Tongue (tissue), 2 donors: Measurements from ENCODE around the gene RCVRN. TPM values are rescaled to one million over a fixed set of nuclear protein-coding genes. Genes with fewer than 3 reads are reported as not detected.
"Not testable (repeated sequence)": the region's sequence is repeated elsewhere in the genome, so short reads cannot be mapped to it uniquely, and the experiment has no call there.

ENCODE experiments used
- DNase-seq: peaks from one replicate; pipeline ENCODE4 v3.0.0-alpha.2; 2015
- total RNA-seq: library from RNA; depleted of rRNA; stranded (reverse); fragments of >200 nt; gene quantifications from one replicate; pipeline ENCODE4 v1.2.3, GENCODE V29; 2014

The RCVRN gene
- total RNA-seq, 1 donor from 2014 or later, result not detected

DNA sequence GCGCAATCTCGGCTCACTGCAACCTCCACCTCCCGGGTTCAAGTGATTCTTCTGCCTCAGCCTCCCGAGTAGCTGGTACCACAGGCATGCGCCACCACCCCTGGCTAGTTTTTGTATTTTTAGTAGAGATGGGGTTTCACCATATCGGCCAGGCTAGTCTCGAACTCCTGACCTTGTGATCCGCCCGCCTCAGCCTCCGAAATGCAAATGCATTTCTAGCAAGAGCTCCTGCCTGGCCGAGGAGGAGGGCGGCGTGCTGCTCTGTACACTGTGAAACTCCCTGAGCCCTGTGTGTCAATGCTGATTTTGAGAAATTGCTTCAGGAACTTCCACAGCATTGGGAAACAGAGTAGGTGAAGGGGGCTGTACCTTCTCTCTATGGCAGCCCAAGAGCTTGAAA lies 16.1 kb upstream of the RCVRN start:
- not testable (repeated sequence) for DNase-seq

GRCh38 chr17:9918804-9919352 lies 13.8 kb upstream of the RCVRN start:
- DNase-seq, result no peak

- DNase-seq, result no peak
Observed at GRCh38 chr17:9918352-9918751, 13.3 kb upstream of the RCVRN start.

DNA sequence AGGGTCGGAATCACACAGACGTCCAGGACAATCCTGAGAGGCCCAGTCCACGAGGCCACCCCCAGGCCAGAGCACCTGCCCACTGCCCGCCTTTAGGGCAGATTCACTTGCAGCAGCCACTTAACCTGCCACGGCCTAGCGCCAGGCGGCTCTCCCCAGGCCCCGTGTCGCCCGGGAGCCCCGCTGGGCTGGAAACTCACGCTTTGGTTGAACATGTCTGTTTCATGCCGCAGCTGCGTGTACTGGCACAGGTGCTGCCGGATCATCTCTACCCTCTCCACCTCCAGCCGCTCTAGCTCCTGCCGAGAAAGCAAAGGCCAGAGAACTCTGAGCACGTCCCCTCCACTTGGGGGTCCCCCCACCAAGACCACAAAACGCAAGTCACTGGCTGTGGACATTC lies 12.7 kb upstream of the RCVRN start:
- DNase-seq, result no peak

GRCh38 chr17:9917131-9917530 lies 12.1 kb upstream of the RCVRN start:
- DNase-seq, result no peak

GRCh38 chr17:9916108-9916507 lies 11.0 kb upstream of the RCVRN start:
- no peak for DNase-seq

DNA sequence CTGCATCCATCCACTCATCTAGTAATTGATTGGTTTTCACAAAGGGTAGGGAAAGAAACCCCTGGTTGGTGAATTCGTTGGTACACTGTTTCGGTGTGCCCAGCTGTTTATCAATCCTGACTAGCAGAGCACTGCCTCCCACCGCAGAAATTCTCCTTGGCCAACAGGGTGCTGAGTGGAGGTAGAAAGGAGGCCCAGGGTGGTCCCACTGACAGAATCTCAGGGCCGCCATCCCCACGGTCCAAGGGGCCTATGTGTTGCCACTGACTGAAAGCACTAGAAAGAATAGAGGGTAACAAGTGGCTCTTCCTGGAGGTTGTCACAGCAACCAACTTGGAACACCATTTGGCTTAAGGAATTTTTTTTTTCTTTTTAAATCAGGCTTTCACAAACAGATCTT lies 8.4 kb upstream of the RCVRN start:
- no peak for DNase-seq

DNA sequence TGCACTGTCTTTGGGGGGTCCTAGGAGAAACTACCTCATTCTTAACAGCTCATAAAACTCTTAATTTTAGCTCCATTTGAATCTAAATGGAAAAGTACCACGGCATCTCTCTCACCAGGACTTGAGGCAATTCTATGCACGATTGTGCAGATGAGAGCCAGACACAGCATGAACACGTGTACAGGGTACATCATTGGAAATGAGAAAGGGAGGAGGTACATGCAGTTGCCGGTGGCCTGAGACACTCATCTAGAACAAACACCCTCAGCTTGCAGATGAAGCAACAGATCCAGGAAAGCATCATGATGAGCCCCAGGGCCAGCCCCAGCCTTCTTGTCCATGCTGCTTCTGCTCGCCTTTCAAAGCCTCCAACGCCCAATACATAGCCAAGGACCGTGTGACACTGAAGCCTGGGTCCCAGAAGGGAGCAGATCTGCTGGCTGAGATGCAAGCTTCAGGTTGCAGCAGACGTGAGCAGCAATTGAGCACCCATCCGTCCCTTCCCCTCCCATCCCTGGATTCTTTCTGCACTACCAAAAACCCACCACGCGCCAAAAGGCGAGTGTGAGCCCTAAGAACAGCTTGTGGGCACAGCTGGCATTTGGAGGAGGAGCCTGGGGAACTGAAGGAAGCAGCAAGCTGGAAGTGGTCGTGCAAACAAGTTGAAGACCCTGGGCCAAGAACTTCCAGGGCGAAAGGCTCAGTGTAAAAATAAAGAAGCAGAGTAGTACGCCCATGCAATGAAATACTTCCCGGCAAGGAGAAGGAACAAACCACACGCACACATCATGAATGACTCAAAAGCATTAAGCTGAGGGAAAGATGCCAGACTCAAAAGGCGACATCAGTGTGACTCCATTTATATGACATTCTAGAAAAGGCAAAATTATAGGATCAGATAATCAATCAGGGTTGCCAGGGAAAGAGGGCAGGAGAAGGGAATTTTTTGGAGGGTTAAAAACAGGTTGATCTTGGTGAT lies 7.3 kb upstream of the RCVRN start:
- no peak for DNase-seq

- DNase-seq, result no peak
Observed at GRCh38 chr17:9911089-9911488, 6.0 kb upstream of the RCVRN start.

GRCh38 chr17:9908649-9909042 lies 3.6 kb upstream of the RCVRN start:
- DNase-seq, result no peak

GRCh38 chr17:9907883-9908648 lies 3.0 kb upstream of the RCVRN start:
- no peak for DNase-seq

DNA sequence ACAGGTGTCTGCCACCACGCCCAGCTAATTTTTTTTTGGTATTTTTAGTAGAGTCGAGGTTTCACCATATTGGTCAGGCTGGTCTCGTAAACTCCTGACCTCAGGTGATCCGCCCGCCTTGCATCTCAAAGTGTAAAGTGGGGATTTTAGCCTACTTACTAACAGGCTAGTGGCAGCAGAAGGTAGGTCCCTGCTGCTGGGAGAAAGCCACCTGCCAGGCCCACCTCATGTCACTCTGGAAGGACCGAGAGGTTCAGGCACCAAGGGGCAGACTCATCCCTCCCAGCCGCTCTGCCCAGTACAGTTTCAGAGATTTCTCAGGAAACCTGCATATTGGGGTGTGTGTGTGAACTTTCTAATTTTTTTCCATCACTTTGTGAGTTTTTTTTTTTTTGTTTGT lies 2.1 kb upstream of the RCVRN start:
- DNase-seq, result no peak

DNA sequence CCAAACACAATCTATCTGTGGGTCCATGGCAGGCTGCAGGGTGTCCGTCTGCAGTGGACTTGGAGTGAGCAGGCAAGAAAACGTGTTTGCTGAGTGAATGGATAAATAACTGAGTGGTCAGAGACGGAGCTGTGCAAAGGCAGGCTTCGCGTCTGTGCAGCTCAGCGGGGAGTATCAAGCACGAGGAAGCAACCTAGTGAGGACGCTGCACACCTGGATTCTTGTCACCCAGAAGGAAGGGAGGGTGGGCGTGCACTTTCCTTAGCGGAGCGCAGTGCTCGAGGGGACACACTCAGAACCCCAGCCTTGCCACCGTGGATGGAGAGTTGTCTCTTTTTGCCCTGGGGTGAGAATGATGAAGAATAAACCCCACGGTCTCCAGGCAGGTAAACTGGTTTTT lies 1.5 kb upstream of the RCVRN start:
- no peak for DNase-seq

DNA sequence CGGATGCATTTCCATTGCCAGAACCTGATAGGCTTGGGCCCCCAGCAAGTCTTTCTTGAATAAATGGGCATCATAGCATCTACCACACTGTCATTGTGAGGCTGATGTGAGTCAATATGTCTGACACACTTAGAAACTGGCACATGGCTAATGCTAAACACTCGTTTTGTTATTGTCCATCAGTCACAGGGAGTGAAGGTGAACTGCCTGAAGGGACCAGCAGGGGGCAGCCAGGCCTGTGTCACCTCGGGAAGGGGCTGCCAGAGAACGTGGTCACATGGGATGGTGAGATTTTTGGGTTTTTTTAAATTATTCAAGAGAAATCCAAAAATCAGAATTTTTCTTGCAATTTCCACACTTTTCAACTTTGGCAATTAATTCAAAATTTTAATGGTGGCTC lies 831 bp upstream of the RCVRN start:
- peak; percentile 43 for DNase-seq

GRCh38 chr17:9904277-9905077 lies 594 bp downstream of the RCVRN start:
- no peak for DNase-seq

GRCh38 chr17:9902120-9902519 lies 3.0 kb downstream of the RCVRN start:
- DNase-seq, result peak; percentile 58

DNA sequence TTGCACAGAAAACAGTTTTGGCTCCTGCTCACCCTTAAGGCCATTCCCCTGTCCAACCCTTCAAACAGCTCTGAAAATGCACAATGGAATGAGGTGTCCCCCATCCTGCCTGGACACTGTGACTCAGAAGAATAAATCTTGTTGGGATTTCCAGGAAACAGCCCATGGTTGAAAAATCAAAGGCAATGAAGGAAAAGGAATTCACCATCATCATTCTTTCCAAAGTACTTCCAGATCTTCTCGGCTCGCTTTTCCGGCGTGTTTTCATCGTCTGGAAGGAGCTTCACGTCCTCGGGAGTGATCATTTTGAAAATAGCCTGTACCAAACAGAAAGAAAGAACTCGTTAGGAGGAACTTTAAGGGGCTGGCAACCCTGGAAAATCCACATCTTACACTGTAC lies 4.3 kb downstream of the RCVRN start:
- DNase-seq, result peak; percentile 86

GRCh38 chr17:9900044-9900594 lies 5.0 kb downstream of the RCVRN start:
- peak; percentile 16 for DNase-seq

- DNase-seq, result no peak
Observed at GRCh38 chr17:9899280-9900043, 5.6 kb downstream of the RCVRN start.

- DNase-seq, result no peak
Observed at GRCh38 chr17:9898812-9899211, 6.3 kb downstream of the RCVRN start.

GRCh38 chr17:9897372-9897968 lies 7.6 kb downstream of the RCVRN start:
- DNase-seq, result no peak
